Measurements from ENCODE around the gene TMED3.

GRCh38 chr15:79357566-79357965 is 46.7 kb downstream of the TMED3 start:
- TF ChIP-seq, protein P1, sequence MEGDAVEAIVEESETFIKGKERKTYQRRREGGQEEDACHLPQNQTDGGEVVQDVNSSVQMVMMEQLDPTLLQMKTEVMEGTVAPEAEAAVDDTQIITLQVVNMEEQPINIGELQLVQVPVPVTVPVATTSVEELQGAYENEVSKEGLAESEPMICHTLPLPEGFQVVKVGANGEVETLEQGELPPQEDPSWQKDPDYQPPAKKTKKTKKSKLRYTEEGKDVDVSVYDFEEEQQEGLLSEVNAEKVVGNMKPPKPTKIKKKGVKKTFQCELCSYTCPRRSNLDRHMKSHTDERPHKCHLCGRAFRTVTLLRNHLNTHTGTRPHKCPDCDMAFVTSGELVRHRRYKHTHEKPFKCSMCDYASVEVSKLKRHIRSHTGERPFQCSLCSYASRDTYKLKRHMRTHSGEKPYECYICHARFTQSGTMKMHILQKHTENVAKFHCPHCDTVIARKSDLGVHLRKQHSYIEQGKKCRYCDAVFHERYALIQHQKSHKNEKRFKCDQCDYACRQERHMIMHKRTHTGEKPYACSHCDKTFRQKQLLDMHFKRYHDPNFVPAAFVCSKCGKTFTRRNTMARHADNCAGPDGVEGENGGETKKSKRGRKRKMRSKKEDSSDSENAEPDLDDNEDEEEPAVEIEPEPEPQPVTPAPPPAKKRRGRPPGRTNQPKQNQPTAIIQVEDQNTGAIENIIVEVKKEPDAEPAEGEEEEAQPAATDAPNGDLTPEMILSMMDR (IDR thresholded peaks at IDR 0.05), result no peak
- no peak for TF ChIP-seq POLR2A (IDR thresholded peaks at IDR 0.05)

All from thyroid gland (tissue), 4 donors.